Skeletal muscle satellite cell (primary cell): ENCODE data around the gene TREH.

Source experiments
- H3K27me3 ChIP-seq: 2 replicates; pipeline ENCODE4 v1.7.0; 2013; ENCODE audit warnings: low read length; ENCODE audit not compliant: control insufficient read depth, insufficient read depth
- H3K36me3 ChIP-seq: 2 replicates; pipeline ENCODE4 v1.7.0; 2013; ENCODE audit warnings: mild to moderate bottlenecking, control low read depth, low read length; ENCODE audit not compliant: insufficient read depth
- H3K4me1 ChIP-seq: 2 replicates; pipeline ENCODE4 v1.7.0; 2013; ENCODE audit warnings: low read length; ENCODE audit not compliant: control insufficient read depth, insufficient read depth
- H3K4me2 ChIP-seq: 2 replicates; pipeline ENCODE4 v1.7.0; 2013; ENCODE audit warnings: mild to moderate bottlenecking, low read length
- H3K4me3 ChIP-seq: 2 replicates; pipeline ENCODE4 v1.7.0; 2013; ENCODE audit warnings: low read length
- H3K9ac ChIP-seq: 2 replicates; pipeline ENCODE4 v1.7.0; 2013; ENCODE audit warnings: mild to moderate bottlenecking, low read depth, low read length, moderate library complexity
- H3K9me3 ChIP-seq: replicated peaks from 2 replicates; pipeline ENCODE4 v1.7.0; 2013; ENCODE audit warnings: mild to moderate bottlenecking, control low read depth, low read length

TREH gene

DNA sequence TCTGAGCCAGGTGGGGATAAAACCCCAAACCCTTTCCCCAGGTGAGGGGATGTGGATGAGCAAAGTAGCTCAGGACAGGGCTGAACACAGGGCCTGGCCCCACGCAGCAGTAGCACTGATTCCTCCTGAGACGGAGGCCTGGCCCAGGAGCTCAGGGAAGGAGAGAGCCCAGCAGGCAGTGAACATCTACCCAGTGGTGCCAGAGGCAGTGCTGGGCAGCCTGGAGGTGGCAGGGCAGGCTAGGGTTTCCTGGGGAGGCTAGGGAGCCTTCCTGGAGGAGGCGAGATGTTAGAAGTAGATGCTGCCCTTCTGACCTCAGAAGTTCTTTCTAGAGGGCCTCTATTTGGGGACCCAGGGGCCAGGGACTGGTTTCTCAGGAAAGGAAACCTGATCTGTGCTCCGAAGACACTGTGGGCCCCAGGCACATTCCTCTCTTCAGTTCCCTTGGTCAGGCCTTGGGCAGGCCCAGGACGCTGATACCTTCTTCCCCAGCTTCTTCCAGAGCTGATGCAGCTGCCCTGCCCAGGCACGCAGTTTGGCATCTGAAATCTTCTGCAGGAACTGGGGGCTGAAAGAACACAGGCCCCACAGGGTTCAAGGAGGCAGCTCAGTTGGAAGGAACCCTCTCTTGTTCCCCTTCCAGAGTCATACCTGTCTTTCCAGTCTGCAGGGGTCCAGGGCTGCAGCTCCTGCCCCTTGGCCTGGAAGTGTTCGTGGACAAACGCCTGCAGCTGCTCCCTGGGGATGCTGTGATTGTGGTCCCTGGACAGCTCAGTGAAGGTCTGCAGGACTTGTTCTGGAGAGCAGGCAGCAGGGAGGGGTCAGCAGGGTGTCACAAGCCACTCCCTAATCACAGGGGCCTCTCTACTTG is 16.8 kb downstream of the TREH start:
- H3K27me3 ChIP-seq, result no peaks in the 10 kb centered on the region
- no peaks in the 10 kb centered on the region for H3K9me3 ChIP-seq
- H3K4me1 ChIP-seq, result peaks cover 9% of the 10 kb centered on the region
- no peak overlapping the region for H3K4me2 ChIP-seq
- H3K36me3 ChIP-seq, result peaks cover 21% of the 10 kb centered on the region
- H3K9ac ChIP-seq, result no peak overlapping the region
- H3K4me3 ChIP-seq, result no peak overlapping the region

DNA sequence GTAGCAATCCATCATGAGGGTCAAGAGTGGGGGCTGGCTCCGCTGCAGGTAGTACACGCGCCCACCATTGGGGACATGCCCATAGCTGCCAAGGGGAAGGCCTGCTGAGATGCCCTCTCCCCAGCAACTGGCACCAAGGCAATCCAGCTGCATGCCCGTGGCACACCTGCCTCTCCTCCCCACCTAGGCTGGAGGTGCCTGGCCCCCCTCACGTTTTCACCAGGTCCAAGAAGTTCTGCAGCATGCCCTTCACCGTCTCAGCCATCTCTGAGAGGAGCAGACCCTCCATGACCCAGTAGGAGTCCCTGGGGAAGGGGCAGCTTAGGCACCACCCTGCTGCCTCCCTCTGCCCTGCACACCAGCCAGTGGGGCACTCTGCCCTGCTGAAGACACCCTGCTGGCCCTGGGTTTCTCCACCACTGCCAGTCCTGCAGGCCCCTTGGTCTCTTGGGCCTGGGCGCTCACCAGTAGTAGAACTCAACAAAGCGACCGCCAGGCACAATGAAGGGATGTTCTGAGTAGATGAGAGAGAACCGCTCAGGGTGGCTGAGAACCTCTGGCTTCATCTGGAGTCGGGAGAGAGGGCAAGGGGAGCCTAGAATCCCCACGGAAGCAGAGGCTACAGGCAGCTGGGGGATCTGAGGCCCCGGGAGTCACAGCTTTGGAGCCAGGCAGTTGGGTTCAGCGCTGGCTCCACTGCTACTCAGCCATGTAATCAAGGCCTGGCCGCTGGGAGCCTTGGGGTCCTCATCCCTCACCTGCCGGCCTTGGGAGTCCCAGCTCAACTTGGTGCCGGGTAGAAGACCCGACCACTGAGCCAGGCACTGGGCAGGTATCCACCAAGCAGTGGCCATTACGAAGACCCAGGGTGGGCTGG is 17.8 kb downstream of the TREH start:
- Histone ChIP-seq H3K9ac (no peak overlapping the region), H3K27me3 (no peaks in the 10 kb centered on the region), H3K4me2 (no peak overlapping the region), H3K9me3 (no peaks in the 10 kb centered on the region), H3K4me1 (peaks cover 9% of the 10 kb centered on the region), H3K36me3 (peaks cover 31% of the 10 kb centered on the region), H3K4me3 (no peak overlapping the region)

DNA sequence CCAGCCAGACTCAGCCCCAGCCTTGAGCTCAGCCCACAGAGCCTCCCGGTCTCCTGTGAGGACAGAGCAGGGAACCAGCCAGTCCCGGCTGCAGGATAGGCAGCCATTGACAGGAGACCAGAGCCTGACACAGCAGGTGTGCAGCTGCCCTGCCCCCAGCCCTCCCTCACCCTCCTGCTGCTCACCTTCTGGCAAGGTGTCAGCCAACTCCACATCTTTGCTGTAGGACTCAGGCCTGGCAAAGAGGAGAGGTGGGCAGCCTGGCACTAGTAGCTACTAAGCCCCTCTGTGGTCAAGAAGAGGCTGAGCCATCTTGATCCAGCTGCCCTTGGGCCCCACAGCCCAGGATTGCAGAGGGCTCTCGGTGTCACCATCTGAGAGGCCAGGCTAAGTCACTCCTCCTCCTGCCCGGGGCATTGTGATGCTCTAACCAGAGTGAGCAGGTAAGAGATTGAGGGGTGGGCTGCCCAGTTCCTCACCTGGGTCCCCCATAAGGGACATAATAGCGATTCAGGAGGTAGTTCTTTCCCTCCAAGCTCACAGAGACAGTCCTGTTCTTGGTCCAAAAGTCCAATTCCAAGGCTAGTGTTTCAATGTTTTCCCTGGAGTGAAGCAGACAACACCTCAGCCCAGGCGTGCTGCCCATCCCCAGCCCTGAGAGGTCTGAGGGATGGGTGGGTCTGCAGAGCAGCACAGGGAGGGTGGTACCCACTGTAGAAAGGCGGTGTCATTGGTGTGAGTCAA is 18.6 kb downstream of the TREH start:
- H3K36me3 ChIP-seq, result peaks cover 39% of the 10 kb centered on the region
- H3K9me3 ChIP-seq, result no peaks in the 10 kb centered on the region
- peaks cover 9% of the 10 kb centered on the region for H3K4me1 ChIP-seq
- H3K27me3 ChIP-seq, result no peaks in the 10 kb centered on the region
- H3K9ac ChIP-seq, result no peak overlapping the region
- H3K4me3 ChIP-seq, result no peak overlapping the region
- no peak overlapping the region for H3K4me2 ChIP-seq

DNA sequence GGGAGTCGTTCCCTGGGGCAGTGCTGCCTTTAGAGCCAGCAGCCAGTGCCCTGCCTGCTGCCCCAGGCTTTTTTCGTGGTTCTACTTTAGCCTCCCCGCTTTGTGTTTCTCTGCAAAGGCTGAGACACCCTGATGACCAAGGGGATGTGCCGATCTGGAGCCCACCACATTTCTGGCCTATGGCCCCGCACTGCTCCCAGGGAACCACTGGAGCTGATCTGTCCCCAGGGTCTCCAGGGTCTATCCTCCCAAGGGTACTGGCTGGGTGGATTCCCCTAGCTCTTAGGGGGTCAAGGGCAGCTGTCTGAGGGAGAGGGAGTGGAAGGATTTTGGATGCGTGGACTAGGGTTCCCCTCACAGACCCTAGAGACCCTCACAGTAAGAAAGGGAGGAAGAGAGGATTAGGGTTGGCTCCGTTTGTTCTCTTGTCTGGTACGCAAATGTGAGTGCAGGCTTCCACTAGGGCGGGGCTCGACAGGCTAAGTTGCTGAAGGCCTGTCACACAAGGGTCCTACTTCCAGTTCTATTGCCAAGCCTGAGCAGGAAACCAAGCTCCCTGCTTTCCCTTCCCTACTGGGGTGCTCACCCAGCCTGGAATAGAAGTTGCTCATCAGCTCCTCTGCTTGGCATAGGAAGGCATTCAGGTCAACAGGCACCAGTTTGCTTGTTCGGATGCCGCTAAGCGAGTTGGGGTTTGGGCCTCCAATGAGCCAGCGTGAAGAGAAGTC is 19.3 kb downstream of the TREH start:
- H3K9ac ChIP-seq, result no peak overlapping the region
- H3K4me3 ChIP-seq, result no peak overlapping the region
- H3K9me3 ChIP-seq, result no peaks in the 10 kb centered on the region
- peaks cover 9% of the 10 kb centered on the region for H3K4me1 ChIP-seq
- H3K4me2 ChIP-seq, result no peak overlapping the region
- peaks cover 46% of the 10 kb centered on the region for H3K36me3 ChIP-seq
- H3K27me3 ChIP-seq, result no peaks in the 10 kb centered on the region

DNA sequence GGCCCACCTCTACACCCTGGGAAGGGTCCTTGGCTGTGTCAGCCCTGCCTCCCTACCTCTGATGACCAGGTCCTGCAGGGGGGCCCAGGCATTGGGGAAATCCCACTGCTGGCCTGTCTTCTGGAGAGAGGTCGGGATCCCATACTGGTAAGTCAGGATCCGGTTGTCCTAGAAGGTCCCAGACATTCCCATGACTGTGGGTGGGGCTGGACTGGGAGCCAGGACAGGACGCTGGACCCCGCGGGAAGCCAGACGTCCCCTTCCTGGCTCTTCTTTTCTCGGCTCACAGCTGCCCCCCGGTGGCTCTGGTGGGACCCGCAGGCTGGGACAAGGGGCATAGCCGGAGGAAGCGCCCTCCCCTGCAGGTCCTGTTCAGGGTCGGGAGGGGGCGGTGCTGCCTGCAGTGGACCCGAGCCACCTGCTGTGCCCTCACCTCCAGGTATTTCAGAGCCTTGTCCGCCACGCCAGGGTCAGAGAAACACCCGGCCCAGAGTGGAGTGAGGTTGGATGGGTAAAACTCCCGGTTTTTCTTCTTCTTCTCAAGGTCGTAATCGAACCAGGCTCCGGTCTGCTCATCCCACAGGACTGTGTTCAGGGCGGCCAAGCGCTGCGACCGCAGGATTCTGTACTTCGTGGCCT is 20.0 kb downstream of the TREH start:
- H3K9ac ChIP-seq, result peak overlapping the region; percentile 6
- no peaks in the 10 kb centered on the region for H3K9me3 ChIP-seq
- H3K36me3 ChIP-seq, result peaks cover 52% of the 10 kb centered on the region
- no peak overlapping the region for H3K4me3 ChIP-seq
- H3K4me2 ChIP-seq, result no peak overlapping the region
- no peaks in the 10 kb centered on the region for H3K27me3 ChIP-seq
- peaks cover 9% of the 10 kb centered on the region for H3K4me1 ChIP-seq

DNA sequence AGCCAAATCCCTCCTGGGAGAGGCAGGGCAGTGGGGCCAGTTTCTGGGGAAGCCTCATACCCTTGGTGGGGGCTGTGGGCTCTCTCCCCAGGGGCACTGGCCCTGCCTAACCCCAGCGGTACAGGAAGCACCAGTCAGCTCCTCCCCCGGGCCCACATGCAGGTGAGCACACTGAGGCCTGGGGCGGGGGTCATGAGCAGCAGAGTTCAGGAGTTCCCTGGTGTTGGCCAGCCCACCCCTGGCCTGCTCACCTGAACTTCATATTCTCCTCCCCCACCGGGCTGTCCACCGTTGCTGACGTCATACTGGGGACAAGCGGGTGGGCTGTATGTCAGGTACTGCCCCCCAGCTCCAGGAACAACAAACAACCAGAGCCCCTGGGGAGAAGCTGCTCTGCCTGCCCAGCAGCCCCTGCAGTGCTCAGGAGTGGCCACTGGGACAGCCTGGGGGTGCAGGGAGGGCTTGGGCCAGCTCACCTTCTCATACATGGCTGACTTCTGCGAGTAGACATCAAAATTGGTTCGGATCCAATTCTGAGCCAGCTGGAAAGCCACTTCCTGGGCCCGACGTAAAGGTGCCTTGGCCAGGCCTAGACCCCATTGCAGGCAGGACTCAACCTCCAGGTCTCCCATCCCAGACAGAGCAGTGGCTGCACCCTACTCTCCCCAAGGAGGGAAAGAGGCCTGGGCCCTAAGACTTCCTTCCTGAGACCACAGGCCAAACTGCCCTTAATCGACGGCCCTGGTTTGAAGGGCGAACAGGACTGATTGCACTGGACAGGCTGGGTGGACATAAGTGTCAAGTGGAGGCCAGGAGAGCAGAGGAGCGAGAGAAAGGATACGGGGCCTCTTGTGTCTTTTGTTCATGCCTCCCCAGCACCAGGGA is 20.8 kb downstream of the TREH start:
- Histone ChIP-seq H3K4me1 (peaks cover 9% of the 10 kb centered on the region), H3K9me3 (no peaks in the 10 kb centered on the region), H3K27me3 (no peaks in the 10 kb centered on the region), H3K9ac (peak overlapping the region; percentile 6), H3K36me3 (peaks cover 59% of the 10 kb centered on the region), H3K4me3 (no peak overlapping the region), H3K4me2 (no peak overlapping the region)

DNA sequence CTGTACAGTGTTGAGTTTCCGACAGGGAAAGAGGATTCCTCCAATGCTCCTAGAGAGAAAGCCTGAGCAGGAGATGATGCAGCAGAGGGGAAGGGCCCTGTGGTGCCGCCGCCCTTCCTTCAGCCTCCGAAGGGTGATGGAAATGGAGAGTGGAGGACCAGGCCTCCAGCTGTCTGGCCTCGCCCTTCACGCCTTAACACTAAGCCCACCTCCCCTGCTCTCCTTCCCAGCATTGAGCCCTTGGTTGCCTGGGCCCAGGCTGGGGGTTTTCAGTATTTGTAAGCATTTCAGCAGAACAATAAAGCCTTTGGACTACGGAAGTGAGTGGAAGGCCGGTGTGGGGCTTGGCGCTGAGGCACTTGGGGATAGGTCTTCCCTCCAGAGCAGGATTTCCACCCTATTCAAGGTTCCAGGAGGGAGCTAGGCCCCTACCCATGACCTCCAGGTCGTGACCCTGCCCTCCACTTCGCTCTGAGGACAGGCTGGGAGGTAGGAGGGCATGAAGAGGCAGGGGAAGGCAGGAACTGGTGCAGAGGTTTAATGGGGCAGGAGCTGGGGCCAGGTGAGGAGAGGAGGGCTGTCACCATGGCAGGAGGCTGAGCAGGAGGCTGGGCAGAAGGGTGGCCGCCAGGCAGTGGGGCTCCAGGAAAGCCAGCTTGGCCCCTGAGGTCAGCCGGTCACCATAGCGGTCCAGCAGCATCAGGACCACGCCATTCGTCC is 21.6 kb downstream of the TREH start:
- Histone ChIP-seq H3K9ac (no peak overlapping the region), H3K36me3 (peaks cover 67% of the 10 kb centered on the region), H3K4me1 (peaks cover 9% of the 10 kb centered on the region)

DNA sequence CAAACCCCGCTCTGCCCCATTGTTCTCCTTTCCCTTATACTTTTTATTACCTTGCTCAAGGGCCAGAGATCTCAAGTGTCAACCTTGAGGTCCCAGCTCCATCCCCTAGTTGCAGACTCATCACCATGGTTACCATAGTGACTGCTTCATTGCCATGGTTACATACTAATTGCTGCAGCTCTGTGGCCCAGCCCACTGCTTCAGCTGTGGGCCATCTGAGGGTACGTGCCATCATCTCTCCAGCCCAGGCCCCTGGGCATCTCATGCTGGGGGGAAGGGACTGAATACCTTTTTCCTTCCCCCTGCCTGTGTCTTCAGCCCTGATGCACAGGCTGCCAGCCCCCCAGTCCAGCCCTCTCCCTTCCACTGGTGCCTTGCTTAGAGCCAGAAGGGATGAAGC is 22.2 kb downstream of the TREH start:
- peaks cover 74% of the 10 kb centered on the region for H3K36me3 ChIP-seq
- no peak overlapping the region for H3K9ac ChIP-seq
- no peaks in the 10 kb centered on the region for H3K27me3 ChIP-seq
- H3K4me3 ChIP-seq, result no peak overlapping the region
- peaks cover 9% of the 10 kb centered on the region for H3K4me1 ChIP-seq
- H3K9me3 ChIP-seq, result no peaks in the 10 kb centered on the region
- no peak overlapping the region for H3K4me2 ChIP-seq

More for the DNA sequence above, 21.6 kb downstream of the TREH start:
- Histone ChIP-seq H3K9me3 (no peaks in the 10 kb centered on the region), H3K27me3 (no peaks in the 10 kb centered on the region), H3K4me2 (no peak overlapping the region), H3K4me3 (no peak overlapping the region)

DNA sequence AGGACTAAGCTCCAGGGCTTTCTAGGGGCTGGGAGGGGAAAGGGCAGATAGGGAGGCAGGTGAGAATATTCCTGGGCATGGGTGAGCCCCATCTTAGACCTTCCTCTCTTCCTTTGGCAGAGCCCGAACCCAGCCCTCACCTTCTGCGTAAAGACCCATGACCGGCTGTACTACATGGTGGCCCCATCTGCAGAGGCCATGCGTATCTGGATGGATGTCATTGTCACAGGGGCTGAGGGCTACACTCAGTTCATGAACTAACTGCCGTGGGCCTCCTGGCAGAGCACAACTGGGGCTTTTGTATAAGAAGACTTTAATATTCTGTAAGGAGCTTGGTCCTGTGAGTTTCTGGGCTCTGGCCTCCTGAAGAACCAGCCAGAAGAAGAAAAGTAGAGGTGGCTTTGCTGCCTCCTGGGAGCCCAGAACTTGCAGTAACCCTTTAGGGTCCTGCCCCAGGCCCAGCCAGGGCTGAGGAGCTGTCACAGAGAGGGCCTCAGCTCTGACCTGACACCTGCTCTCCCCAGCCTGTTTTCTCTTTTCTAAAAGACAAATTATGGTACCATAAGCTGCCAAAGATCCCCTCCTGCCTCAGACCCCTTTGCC is 22.8 kb downstream of the TREH start:
- H3K4me2 ChIP-seq, result no peak overlapping the region
- H3K27me3 ChIP-seq, result no peaks in the 10 kb centered on the region
- no peaks in the 10 kb centered on the region for H3K9me3 ChIP-seq
- H3K36me3 ChIP-seq, result peaks cover 79% of the 10 kb centered on the region
- H3K4me1 ChIP-seq, result peaks cover 9% of the 10 kb centered on the region
- H3K4me3 ChIP-seq, result no peak overlapping the region
- H3K9ac ChIP-seq, result no peak overlapping the region
